Stimulated activated CD8-positive, alpha-beta memory T cell treated with anti-CD3 and anti-CD28 coated beads, Interleukin-7, amount 100 ng/mL, for 4 hours (primary cell): ENCODE measurements around the gene PRR23E.

Experiments
- DNase-seq, 2 donors: peaks; one replicate each; pipeline ENCODE4 v3.0.0-alpha.2; 2020; ENCODE audit warnings: low read depth in 2 of 2

The PRR23E gene

GRCh38 chr3:127184870-127185216 is 8.1 kb upstream of the PRR23E start:
- DNase-seq: no peak

- DNase-seq: no peak
Observed at GRCh38 chr3:127185268-127185667, 7.7 kb upstream of the PRR23E start.

- DNase-seq: no peak
Observed at GRCh38 chr3:127185962-127186674, 6.8 kb upstream of the PRR23E start.

GRCh38 chr3:127187316-127187715 is 5.6 kb upstream of the PRR23E start:
- DNase-seq: no peak

GRCh38 chr3:127193341-127193740 is 410 bp downstream of the PRR23E start:
- no peak for DNase-seq

- no peak for DNase-seq
Observed at GRCh38 chr3:127193775-127194174, 844 bp downstream of the PRR23E start.

GRCh38 chr3:127194601-127195187 is 1.8 kb downstream of the PRR23E start:
- no peak for DNase-seq

GRCh38 chr3:127195417-127195816 is 2.5 kb downstream of the PRR23E start:
- DNase-seq: no peak

GRCh38 chr3:127196002-127196401 is 3.1 kb downstream of the PRR23E start:
- no peak for DNase-seq

- DNase-seq: no peak
Observed at GRCh38 chr3:127196466-127197299, 3.8 kb downstream of the PRR23E start.

GRCh38 chr3:127197300-127198189 is 4.6 kb downstream of the PRR23E start:
- DNase-seq: no peak

GRCh38 chr3:127200086-127200691 is 7.3 kb downstream of the PRR23E start:
- DNase-seq: no peak

GRCh38 chr3:127203024-127203423 is 10.1 kb downstream of the PRR23E start:
- no peak for DNase-seq

GRCh38 chr3:127204841-127205582 is 12.1 kb downstream of the PRR23E start:
- DNase-seq: no peak

GRCh38 chr3:127206154-127206553 is 13.2 kb downstream of the PRR23E start:
- DNase-seq: no peak

GRCh38 chr3:127206611-127207516 is 13.9 kb downstream of the PRR23E start:
- no peak for DNase-seq

- no peak for DNase-seq
Observed at GRCh38 chr3:127207727-127208482, 15.0 kb downstream of the PRR23E start.

GRCh38 chr3:127208483-127209100 is 15.7 kb downstream of the PRR23E start:
- no peak for DNase-seq
